K562 (cell line): ENCODE results near the gene CSNK1D. TPM values are rescaled to one million over a fixed set of nuclear protein-coding genes. Genes with fewer than 3 reads are reported as not detected.

Source experiments
- CBFA2T2 ChIP-seq: fragments of 450-650 bp; conservative IDR thresholded peaks from 2 replicates; pipeline ENCODE4 v1.6.1; 2017; ENCODE audit warnings: mild to moderate bottlenecking
- EGR1 ChIP-seq: fragments of 450-650 bp; conservative IDR thresholded peaks from 2 replicates; pipeline ENCODE4 v1.6.1; 2017; ENCODE audit warnings: mild to moderate bottlenecking
- GATA2 ChIP-seq: sonication (generic); formaldehyde crosslinking; IDR thresholded peaks from 2 replicates; pipeline ENCODE4 v1.4.0; 2020; ENCODE audit warnings: mild to moderate bottlenecking, missing genetic modification reagents
- GATAD2A ChIP-seq: fragments of 450-650 bp; IDR thresholded peaks from 2 replicates; pipeline ENCODE4 v1.6.1; 2017
- HDAC2 ChIP-seq: fragments of 450-650 bp; IDR thresholded peaks from 2 replicates; pipeline ENCODE4 v1.6.1; 2016; ENCODE audit warnings: mild to moderate bottlenecking
- HNRNPK ChIP-seq: fragments of 200-400 bp; formaldehyde crosslinking; IDR thresholded peaks from one replicate; pipeline ENCODE4 v1.6.1; 2018; ENCODE audit warnings: mild to moderate bottlenecking, low read depth, low read length; ENCODE audit not compliant: poor library complexity, severe bottlenecking
- HSF4 ChIP-seq: fragments of 250-450 bp; sonication (Bioruptor Pico); IDR thresholded peaks from 2 replicates; pipeline ENCODE4 v2.1.2; 2022; ENCODE audit warnings: mild to moderate bottlenecking, moderate library complexity, borderline replicate concordance
- KLF1 ChIP-seq: fragments of 450-650 bp; IDR thresholded peaks from 2 replicates; pipeline ENCODE4 v1.6.1; 2016; ENCODE audit warnings: missing genetic modification characterization, missing compliant biosample characterization
- LARP7 ChIP-seq: fragments of 450-650 bp; IDR thresholded peaks from 2 replicates; pipeline ENCODE4 v1.6.1; 2016
- NR1H2 ChIP-seq: sonication (generic); formaldehyde crosslinking; IDR thresholded peaks from 2 replicates; pipeline ENCODE4 v1.4.0; 2020; ENCODE audit warnings: mild to moderate bottlenecking, missing genetic modification reagents
- PHB ChIP-seq: fragments of 250-450 bp; sonication (Bioruptor Pico); IDR thresholded peaks from 2 replicates; pipeline ENCODE4 v1.5.0; 2021
- PHF21A ChIP-seq: fragments of 450-650 bp; IDR thresholded peaks from 2 replicates; pipeline ENCODE4 v1.6.1; 2017; ENCODE audit warnings: low read depth, borderline replicate concordance
- SIRT6 ChIP-seq: IDR thresholded peaks from one replicate; pipeline ENCODE4 v1.6.1; 2012; ENCODE audit warnings: low read depth, mild to moderate bottlenecking, control low read depth, inconsistent platforms, low read length, moderate library complexity
- SP1 ChIP-seq: sonication (generic); formaldehyde crosslinking; IDR thresholded peaks from 2 replicates; pipeline ENCODE4 v1.8.1; 2022; ENCODE audit warnings: mild to moderate bottlenecking, missing genetic modification reagents
- TRIM24 ChIP-seq, 2 experiments: fragments of 450-650 bp; IDR thresholded peaks; 2 replicates each; pipeline ENCODE4 v1.6.1; 2016
- ZKSCAN8 ChIP-seq: fragments of 200-800 bp; sonication (Bioruptor generic); IDR thresholded peaks from 2 replicates; pipeline ENCODE4 v1.6.1; 2016; ENCODE audit warnings: missing genetic modification characterization, missing compliant biosample characterization
- ZNF311 ChIP-seq: fragments of 250-450 bp; sonication (Bioruptor Pico); IDR thresholded peaks from 2 replicates; pipeline ENCODE4 v1.4.0; 2020; ENCODE audit warnings: mild to moderate bottlenecking, moderate library complexity
- ZNF431 ChIP-seq: sonication (generic); formaldehyde crosslinking; IDR thresholded peaks from 2 replicates; pipeline ENCODE4 v1.8.0; 2022; ENCODE audit warnings: mild to moderate bottlenecking, missing genetic modification reagents
- ZNF436 ChIP-seq: fragments of 250-450, 450-650 bp; sonication (Bioruptor Pico); formaldehyde crosslinking; IDR thresholded peaks from 2 replicates; pipeline ENCODE4 v1.7.0; 2020; ENCODE audit warnings: mild to moderate bottlenecking
- ZSCAN29 ChIP-seq: fragments of 450-650 bp; IDR thresholded peaks from 2 replicates; pipeline ENCODE4 v1.6.1; 2017
- polyA plus RNA-seq, 8 experiments: library from polyadenylated mRNA; depleted of rRNA in 4 of 8; stranded (reverse) in 5 of 8; unstranded in 3 of 8; fragments of >200 nt; fragmentation: Nextera tagmentation in 2 of 8; fragmentation: Illumina TruSeq in 1 of 8; extraction: Ambion mirVana in 2 of 8; extraction: Trizol in 1 of 8; gene quantifications; 2 replicates each; pipeline versions ENCODE4 v1.2.1 to v1.2.3, GENCODE V29; 2011 to 2014; ENCODE audit warnings: inconsistent platforms in 1 of 8, missing spikeins in 1 of 8
- total RNA-seq, 7 experiments: library from RNA; depleted of rRNA in 6 of 7; stranded (reverse); fragments of >200 nt in 6 of 7; fragmentation: Illumina TruSeq in 2 of 7; extraction: Trizol in 2 of 7; gene quantifications; 2 replicates each; pipeline versions ENCODE4 v1.2.1 to v1.2.3, GENCODE V29; 2011 to 2021; ENCODE audit warnings: low replicate concordance in 1 of 7
- TF ChIP-seq, protein P1 (sequence below), 2 experiments: fragments of 450-650 bp; IDR thresholded peaks; 2 replicates each; pipeline ENCODE4 v1.6.1; 2016
- TF ChIP-seq, protein P2 (sequence below): fragments of 250-450 bp; sonication (Bioruptor Pico); IDR thresholded peaks from 2 replicates; pipeline ENCODE4 v1.4.0; 2020; ENCODE audit warnings: mild to moderate bottlenecking, moderate library complexity
- TF ChIP-seq, protein P3 (sequence below), 2 experiments: fragments of 450-650 bp in 1 of 2; sonication (generic) in 1 of 2; formaldehyde crosslinking; conservative IDR thresholded peaks; 2 replicates each; pipeline versions ENCODE4 v1.4.0 to v1.8.1; 2020 to 2022; ENCODE audit warnings: mild to moderate bottlenecking in 1 of 2, missing genetic modification reagents in 1 of 2
- TF ChIP-seq, protein P4 (sequence below): fragments of 450-650 bp; IDR thresholded peaks from 2 replicates; pipeline ENCODE4 v1.7.0; 2016; ENCODE audit warnings: borderline replicate concordance

CSNK1D gene
- total and polyA plus RNA-seq, 9 of the 15 experiments (the other 6 are each of a cell fraction or from before 2014, with no cell fraction given), result 6.5 to 133 (median 41.3) TPM

DNA sequence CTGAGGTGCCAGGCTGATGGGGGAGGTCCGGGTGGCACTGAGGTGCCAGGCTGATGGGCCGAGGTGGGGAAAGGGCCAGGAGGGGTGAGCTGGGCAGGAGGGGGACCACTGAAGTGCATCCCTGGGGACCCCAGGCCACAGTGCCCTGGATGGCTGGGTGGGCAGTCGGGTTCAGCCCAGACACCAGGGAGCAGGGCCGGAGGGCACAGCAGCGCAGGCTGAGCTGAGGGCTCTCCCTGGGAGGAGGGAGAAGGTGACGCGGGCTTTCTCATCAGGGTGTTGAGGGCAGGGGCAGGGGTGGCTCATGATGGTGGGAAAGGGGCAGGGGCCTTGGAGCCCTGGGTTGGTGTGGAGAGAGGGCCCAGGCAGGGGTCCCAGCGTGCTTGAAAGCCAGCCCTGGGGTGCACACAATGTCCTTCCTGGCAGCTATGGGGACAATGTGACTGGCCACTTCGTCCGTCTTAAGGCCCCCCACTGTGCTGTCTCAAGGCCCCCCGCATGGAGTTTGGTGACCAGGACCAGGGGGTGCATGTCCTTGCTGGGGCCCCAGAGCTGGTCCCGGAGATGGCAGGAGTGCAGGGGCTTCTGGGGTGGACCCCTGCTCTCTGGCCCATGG lies 27.9 kb upstream of the CSNK1D start (continued):
- TF ChIP-seq, protein P1, sequence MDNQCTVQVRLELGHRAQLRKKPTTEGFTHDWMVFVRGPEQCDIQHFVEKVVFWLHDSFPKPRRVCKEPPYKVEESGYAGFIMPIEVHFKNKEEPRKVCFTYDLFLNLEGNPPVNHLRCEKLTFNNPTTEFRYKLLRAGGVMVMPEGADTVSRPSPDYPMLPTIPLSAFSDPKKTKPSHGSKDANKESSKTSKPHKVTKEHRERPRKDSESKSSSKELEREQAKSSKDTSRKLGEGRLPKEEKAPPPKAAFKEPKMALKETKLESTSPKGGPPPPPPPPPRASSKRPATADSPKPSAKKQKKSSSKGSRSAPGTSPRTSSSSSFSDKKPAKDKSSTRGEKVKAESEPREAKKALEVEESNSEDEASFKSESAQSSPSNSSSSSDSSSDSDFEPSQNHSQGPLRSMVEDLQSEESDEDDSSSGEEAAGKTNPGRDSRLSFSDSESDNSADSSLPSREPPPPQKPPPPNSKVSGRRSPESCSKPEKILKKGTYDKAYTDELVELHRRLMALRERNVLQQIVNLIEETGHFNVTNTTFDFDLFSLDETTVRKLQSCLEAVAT (IDR thresholded peaks at IDR 0.05), result peak in 1 of 2 experiments; percentile 86; a peak in 2 of 4 replicates
- TF ChIP-seq, protein P2, sequence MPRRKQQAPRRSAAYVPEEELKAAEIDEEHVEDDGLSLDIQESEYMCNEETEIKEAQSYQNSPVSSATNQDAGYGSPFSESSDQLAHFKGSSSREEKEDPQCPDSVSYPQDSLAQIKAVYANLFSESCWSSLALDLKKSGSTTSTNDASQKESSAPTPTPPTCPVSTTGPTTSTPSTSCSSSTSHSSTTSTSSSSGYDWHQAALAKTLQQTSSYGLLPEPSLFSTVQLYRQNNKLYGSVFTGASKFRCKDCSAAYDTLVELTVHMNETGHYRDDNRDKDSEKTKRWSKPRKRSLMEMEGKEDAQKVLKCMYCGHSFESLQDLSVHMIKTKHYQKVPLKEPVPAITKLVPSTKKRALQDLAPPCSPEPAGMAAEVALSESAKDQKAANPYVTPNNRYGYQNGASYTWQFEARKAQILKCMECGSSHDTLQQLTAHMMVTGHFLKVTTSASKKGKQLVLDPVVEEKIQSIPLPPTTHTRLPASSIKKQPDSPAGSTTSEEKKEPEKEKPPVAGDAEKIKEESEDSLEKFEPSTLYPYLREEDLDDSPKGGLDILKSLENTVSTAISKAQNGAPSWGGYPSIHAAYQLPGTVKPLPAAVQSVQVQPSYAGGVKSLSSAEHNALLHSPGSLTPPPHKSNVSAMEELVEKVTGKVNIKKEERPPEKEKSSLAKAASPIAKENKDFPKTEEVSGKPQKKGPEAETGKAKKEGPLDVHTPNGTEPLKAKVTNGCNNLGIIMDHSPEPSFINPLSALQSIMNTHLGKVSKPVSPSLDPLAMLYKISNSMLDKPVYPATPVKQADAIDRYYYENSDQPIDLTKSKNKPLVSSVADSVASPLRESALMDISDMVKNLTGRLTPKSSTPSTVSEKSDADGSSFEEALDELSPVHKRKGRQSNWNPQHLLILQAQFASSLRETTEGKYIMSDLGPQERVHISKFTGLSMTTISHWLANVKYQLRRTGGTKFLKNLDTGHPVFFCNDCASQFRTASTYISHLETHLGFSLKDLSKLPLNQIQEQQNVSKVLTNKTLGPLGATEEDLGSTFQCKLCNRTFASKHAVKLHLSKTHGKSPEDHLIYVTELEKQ (CRISPR knock-in tag), result no peak
- TF ChIP-seq, protein P3, sequence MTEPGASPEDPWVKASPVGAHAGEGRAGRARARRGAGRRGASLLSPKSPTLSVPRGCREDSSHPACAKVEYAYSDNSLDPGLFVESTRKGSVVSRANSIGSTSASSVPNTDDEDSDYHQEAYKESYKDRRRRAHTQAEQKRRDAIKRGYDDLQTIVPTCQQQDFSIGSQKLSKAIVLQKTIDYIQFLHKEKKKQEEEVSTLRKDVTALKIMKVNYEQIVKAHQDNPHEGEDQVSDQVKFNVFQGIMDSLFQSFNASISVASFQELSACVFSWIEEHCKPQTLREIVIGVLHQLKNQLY (CRISPR knock-in tag; conservative IDR thresholded peaks at IDR 0.05), result no peak
- TF ChIP-seq HNRNPK (no peak), SP1 (no peak), HSF4 (CRISPR knock-in tag) (no peak), LARP7 (no peak), CBFA2T2 (no peak), TRIM24 (IDR thresholded peaks at IDR 0.05) (no peak), ZSCAN29 (peak; percentile 58; the same call in 1 of the 2 replicates), ZKSCAN8 (CRISPR knock-in tag) (no peak), ZNF436 (CRISPR knock-in tag) (no peak), EGR1 (no peak), ZNF431 (no peak), PHF21A (0 out of 2 replicates have a peak, but pooled peaks have one; percentile 61), ZNF311 (CRISPR knock-in tag) (no peak), NR1H2 (no peak), SIRT6 (no peak), GATAD2A (no peak), KLF1 (tag) (no peak), GATA2 (no peak), PHB (CRISPR knock-in tag) (no peak), HDAC2 (no peak)
- TF ChIP-seq, protein P4, sequence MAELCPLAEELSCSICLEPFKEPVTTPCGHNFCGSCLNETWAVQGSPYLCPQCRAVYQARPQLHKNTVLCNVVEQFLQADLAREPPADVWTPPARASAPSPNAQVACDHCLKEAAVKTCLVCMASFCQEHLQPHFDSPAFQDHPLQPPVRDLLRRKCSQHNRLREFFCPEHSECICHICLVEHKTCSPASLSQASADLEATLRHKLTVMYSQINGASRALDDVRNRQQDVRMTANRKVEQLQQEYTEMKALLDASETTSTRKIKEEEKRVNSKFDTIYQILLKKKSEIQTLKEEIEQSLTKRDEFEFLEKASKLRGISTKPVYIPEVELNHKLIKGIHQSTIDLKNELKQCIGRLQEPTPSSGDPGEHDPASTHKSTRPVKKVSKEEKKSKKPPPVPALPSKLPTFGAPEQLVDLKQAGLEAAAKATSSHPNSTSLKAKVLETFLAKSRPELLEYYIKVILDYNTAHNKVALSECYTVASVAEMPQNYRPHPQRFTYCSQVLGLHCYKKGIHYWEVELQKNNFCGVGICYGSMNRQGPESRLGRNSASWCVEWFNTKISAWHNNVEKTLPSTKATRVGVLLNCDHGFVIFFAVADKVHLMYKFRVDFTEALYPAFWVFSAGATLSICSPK, result no peak
